Kidney glomerular epithelial cell (primary cell): ENCODE data around the gene SPINDOC.
"Not testable (repeated sequence)": the region's sequence is repeated elsewhere in the genome, so short reads cannot be mapped to it uniquely, and the experiment has no call there.

ENCODE experiments used
- DNase-seq: peaks from one replicate; lab custom pipeline; 2025; lab: John Stamatoyannopoulos, UW

The SPINDOC gene

DNA sequence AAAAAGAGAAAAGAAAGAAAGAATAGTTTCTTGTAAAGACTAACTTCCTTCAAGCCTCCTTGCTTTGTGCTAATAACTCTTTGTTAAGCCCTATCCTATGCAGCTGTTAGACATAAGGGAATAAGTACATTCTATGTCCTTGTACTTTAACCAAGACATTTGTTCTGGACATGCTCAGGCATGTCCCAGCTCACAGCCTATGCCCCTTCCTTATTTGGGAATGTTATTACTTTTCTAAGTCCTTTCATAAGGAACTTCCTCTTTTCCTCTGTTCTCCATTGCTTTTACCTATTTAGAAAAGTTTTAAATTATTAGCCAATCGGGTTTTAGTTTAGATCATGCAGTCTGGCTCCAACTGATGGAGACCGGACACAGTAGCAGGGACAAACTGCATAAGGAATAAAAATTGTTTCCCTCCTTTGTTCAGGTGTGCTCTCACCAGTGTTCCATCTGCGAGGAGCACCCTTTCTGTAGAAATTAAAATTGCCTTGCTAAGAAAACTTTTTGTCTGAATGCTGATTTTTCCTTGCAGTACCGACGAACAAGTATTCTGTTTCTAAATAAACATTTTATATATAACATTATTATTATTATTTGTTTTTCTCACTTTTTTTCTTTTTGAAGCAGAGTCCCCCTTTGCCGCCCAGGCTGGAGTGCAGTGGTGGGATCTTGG lies 21.6 kb upstream of the SPINDOC start:
- no peak for DNase-seq

DNA sequence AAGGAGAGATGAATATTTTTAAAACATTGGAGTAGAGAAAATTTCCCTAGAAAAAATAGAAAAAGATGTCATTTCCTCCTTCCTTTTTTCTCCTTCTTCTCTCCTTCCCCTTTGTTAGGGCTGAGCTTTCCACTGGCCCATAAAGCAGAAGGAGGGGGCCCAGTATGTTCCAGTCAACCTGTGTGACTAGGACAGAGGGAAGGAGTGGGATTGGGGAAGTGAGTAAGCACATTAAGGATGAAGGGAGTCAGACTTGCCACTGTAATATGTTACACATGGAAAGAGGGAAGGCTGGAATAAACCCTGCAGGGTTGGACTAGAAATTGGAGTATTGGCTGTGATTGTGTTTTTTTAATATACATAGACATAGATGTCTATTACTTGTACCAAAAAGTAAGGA lies 20.1 kb upstream of the SPINDOC start:
- no peak for DNase-seq

DNA sequence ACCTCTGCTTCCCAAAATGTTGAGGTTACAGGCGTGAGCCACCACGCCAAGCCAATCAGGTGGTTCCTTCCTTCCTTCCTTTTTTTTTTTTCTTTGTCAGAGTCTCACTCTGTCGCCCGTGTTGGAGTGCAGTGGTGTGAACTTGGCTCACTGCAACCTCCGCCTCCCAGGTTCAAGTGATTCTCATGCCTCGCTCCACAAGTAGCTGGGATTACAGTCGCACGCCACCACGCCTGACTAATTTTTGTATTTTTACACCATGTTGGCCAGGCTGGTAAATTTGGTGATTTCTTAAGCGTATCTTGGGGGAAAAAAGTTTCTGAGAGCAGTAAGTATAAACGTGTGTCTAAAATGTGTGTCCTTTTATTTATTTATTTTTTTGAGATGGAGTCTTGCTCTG lies 18.2 kb upstream of the SPINDOC start:
- no peak for DNase-seq

DNA sequence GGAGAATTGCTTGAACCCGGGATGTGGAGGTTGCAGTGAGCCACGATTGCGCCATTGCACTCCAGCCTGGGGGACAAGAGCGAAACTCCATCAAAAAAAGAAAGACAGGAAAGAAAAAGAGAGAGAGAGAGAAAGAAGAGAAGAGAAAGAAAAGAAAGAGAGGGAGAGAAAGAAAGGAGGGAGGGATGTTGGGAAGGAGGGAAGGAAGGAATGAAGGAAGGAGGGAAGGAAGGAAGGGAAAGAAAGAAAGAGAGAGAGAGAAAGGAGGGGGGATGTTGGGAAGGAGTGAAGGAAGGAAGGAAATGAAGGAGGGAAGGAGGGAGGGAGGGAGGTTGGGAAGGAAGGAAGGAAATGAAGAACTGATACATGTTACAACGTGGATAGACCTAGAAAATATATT lies 12.3 kb upstream of the SPINDOC start:
- no peak for DNase-seq

DNA sequence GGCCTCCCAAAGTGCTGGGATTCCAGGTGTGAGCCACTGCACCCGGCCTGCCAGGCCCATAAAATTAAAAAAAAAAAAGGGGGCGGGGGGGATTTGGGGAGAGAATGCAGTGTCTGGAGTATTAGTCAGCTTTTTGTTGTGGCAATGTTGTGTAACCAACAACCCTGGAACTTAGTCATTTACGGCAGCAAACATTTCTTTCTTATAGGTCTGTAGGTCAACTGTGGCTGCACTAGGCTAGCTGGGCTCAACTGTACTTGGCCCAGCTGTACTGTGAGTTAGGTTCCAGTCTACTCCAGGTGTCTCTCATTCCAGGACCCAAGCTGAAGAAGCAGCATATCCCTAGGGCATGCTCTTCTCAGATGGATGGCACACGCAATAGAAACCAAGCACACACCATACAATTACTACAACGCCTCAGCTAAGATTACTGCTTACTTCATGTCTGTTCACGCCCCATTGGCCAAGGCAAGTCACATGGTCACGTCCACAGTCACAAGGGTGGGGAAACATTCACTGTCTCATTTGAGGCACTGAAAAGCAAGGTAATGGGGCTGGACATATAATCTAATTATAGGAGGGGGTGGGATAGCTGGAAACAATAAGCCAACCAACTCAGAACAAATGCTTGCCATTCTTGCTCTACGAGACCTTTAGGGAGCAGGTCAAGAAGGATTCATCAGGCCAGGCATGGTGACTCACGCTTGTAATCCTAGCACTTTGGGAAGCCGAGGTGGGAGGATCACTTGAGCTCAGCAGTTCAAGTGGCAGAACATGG lies 10.4 kb upstream of the SPINDOC start:
- peak; percentile 31 for DNase-seq

DNA sequence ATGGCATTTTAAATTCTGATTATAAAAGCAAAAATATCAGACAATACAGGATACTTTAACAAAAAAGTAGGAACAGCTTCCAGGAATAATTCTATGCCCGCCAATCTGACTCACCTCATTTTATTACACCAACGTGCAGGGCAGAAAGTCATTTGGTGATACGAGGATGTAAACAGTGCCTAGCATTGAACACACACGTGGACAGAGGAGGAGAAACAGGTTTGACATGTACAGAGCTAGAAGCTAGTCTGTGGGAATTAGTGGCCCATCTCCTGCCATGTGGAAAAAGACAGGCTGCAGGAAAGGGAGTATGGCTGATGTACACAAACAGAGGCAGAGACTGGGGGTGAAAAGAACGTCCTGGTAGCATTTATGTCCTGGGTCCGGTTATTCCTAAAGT lies 9.0 kb upstream of the SPINDOC start:
- DNase-seq, result no peak

DNA sequence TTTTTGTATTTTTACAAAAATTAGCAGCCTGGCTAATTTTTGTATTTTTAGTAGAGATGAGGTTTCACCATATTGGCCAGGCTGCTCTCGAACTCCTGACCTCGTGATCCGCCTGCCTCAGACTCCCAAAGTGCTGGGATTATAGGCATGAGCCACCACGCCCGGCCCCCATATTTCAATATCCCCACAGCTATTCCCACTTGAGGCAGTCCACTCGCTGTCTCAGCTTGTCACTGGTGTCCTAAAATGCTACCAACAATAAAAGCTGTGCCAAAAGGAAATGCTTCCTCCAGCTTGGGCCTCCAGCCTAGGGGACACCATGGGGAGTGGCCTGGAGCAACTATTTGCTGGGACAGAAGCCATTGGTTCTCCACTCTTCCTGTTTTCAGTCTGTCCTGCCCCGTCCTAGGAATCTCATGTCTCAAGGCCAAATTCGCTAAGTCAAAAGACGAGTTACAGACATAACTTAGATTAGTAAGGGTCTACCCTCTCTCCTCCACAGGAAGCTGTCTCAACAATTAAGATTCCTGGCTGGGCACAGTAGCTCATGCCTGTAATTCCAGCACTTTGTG lies 7.3 kb upstream of the SPINDOC start:
- DNase-seq, result no peak

DNA sequence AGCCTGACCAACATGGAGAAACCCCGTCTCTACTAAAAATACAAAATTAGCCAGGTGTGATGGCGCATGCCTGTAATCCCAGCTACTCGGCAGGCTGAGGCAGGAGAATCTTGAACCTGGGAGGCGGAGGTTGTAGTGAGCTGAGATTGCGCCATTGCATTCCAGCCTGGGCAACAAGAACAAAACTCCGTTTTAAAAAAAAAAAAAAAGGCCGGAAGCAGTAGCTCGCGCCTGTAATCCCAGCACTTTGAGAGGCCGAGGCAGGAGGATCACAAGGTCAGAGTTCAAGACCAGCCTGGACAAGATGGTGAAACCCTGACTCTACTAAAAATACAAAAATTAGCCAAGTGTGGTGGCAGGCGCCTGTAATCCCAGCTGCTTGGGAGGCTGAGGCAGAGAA lies 2.9 kb upstream of the SPINDOC start:
- DNase-seq, result not testable (repeated sequence)

DNA sequence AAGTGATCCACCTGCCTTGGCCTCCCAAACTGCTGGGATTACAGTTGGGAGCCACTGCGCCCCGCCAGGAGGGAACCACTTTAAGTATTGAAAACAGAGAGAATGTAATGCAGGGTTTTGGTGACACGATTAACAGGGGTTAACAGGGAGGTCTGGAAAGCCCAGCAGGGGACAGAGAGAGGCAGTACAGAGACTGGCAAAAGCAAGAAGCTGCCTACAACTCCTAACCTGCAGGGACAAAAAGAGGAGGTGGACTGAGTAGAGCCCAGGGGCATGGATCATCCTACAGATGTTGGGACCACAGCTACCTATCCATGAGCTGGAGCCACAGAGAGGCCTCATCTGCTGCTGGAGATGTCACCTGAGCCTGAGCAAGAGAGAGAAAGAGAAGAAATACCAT lies 1.7 kb upstream of the SPINDOC start:
- DNase-seq, result no peak

DNA sequence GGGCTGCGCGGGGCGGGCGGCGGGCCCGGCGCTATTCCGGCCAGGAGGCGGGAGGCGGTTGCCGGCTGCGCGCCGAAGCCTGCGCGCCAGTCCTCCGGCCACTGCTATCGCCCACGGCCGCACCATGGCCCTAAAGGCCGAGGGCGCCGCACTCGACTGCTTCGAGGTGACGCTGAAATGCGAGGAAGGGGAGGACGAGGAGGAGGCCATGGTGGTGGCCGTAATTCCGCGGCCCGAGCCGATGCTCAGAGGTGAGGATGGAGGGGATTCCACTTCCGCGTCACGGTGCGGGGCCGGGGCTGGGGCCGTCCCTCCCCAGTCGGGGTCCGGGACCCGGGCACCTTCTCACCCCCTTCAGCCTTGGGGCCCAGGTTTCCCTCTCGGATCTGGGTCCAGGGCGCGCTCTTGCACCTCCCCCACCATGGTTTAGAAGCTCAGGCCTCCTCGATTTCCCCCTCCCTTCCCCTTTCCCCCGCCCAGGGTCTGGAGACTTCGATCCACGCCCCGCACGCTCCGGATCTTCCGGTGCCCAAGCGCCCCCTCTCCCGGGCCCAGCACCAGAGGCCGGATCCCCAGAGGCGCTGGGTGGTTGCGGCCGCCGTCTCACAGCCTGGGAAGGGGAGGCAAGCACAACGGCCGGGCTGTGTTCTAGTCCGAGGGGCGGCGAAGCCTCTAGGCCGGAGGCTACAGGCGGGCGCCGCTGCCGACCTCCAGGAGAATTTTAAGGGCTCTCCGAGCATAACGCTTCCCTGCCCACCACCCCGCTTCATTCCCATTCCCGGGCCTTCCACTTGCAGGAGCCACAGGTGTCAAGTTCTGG lies 517 bp downstream of the SPINDOC start:
- DNase-seq, result no peak

DNA sequence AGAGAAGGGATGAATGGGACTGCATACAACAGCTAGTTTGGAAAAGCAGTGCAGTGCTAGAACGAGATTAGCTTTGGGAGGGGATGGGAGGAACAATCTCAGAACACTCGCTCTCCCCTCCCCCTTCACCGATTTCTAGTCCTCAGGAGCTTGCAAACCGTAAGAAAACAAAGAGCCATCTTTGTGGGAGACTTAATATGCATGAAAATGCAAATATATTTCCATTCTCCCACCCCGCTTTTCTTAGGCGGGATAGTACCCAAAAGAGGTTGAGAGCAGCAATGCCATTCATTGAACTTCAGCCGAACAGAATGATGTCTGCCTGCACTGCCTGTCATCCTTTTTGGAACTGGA lies 1.1 kb downstream of the SPINDOC start:
- no peak for DNase-seq

DNA sequence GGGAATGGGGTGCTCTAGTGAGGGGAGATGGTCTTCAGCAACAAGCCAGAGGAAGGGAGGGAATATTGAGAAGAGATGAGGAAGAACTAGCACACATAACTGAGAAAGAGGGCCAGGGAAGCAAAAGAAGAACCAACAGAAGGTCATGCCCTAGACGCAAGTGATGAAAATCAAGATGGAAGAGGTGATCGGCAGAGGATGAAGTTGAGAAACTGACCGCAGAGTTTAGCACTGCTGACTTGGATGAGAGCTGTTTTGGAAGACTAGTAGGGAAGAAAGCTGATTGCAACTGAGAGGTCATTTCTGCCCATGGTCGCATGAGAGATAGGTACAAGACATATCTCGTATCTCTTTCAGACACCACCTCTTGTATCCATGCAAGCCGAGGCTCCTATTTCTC lies 2.9 kb downstream of the SPINDOC start:
- DNase-seq, result no peak

DNA sequence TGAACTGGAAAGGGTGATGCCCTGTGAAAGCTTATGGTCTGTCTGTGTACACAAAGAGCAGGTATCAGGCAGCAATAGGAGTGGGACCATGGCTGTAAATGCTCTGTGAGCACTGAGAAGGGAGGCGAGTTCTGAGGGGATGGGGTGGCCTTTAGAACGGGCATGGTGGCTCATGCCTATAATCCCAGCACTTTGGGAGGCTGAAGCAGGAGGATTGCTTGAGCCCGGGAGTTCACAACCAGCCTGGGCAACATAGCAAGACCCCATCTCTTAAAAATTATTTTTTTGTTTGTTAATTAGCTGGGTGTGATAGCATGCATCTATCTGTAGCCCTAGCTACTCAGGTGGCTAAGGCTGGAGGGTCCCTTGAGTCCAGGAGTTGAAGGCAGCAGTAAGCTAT lies 3.5 kb downstream of the SPINDOC start:
- DNase-seq, result no peak

DNA sequence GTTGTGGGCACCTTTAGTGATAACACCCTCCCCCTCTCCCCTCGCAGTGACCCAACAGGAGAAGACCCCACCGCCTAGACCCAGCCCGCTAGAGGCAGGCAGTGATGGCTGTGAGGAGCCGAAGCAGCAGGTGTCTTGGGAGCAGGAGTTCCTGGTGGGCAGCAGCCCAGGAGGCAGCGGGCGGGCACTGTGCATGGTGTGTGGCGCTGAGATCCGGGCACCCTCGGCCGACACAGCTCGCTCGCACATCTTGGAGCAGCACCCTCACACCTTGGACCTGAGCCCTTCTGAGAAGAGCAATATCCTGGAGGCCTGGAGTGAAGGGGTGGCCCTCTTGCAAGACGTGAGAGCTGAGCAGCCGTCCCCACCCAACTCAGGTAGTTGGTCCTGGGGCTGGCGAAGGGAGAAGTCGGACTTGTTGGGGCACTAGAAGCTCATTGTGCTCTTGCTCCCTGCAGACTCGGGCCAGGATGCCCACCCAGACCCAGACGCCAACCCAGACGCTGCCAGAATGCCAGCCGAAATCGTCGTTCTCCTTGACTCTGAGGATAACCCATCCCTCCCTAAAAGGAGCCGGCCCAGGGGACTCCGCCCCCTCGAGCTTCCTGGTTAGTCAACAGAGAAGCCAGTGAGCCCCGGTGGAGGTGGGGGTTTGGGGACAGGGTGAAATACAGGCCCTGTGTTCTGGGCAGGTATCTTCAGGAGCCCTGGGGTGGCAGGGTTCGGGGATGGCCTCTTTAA lies 4.7 kb downstream of the SPINDOC start:
- DNase-seq, result no peak

DNA sequence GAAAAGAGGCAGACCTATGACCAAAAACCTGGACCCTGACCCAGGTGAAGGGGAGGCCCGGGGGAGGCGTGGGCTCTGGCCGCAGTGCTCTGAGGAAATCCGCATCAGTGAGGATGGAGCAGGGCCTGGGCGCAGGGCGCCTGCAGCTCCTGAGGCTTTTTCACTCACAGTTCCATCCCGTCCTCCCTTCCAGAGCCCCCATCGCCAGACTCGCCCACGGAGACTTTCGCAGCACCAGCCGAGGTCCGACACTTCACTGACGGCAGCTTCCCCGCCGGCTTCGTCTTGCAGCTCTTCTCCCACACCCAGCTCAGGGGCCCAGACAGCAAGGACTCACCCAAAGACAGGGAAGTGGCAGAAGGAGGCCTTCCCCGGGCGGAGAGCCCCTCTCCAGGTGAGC lies 5.4 kb downstream of the SPINDOC start:
- DNase-seq, result no peak

DNA sequence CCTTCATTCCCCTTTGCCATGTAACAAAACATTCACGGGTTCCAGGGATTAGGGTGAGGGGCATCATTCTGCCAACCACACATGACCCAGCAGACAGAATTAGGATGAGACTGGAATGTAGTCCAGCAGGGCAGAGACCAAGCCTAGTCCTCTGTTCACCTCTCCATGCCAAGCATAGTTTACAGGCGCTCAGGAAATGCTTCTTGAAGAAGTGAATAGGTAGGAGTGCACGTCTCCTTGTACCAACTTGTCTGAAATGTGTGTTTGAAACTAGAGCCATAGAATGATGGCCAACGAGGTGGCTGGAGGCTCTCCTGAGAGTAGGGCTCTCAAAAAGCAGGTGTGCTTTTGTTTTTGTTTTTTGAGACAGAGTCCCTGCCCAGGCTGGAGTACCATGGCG lies 8.2 kb downstream of the SPINDOC start:
- DNase-seq, result no peak

DNA sequence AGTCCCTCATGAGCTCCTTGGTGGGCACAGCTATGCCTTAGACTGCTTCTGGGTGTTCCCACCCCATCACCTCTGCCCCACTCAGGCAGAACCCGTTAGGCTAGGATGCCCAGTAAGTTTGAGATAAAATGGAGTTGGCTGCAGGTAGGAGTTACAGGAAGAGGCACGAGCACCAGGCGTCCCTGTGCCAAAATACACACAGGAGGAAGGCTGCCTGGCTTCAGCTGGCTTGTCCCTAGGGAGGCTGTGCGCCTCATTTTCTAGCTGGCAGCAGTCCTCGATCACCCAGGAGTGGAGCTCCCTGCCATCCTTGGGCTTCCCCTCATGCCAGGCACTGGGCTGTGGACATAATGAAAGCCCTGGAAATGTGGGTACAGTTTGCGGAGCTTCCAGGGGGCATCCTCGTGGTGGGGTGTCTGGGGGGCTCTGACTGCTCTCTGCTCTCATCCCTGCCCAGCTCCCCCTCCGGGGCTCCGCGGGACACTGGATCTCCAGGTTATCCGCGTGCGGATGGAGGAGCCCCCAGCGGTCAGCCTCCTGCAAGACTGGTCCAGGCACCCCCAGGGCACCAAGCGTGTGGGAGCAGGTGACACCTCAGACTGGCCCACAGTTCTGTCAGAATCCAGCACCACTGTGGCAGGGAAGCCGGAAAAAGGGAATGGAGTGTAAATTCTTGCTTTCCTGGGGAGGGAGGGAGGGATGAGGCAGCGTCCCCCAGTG lies 13.4 kb downstream of the SPINDOC start:
- DNase-seq, result no peak

DNA sequence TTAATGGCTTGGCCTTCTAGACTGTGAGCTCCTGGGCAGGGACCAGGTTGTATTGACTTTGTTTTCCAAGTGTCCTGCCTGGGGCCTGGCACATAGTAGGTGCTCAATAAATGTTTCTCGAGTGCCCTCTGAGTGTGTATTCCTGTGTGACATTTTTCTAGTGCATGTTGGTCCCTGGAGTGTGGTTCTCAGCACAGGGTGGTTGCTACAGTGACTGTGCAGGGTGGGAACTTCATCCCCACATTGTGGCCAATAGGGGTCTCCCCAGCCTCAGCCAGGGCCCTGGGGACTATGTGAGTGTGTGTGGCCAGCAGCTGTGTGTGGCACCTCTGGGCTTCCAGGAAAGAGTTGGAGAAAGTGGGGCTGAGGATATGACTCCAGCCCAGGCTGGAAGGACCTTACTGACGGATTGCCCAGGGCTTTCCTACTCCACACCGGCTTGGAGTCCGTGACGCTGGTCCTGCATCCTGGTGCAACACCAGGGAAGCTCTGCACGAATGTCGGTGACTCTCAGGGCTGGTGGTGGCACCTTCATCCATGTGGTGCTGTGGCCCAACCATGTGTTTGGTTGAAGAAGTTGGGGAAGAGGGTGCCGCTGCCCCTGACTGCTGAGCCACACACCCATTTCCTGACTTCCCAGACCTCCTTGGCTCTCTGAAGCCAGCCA lies 16.7 kb downstream of the SPINDOC start:
- no peak for DNase-seq

DNA sequence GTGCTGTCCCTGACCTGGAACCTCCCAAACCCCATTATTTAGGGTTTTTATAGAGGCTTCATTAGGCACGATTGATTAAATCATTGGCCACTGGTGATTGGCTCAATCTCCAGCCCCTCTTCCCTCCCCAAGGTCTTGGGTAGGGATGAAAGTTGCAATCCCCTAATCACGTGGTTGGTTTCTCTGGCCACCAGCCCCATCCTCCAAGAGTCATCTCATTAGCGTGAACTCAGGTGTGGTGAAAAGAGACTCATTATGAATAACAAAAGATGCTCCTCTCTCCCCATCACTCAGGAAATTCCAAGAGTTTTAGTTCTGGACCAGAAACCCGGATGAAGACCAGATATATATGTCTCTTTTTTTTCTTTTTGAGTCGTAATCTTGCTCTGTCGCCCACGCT lies 18.1 kb downstream of the SPINDOC start:
- DNase-seq, result no peak

DNA sequence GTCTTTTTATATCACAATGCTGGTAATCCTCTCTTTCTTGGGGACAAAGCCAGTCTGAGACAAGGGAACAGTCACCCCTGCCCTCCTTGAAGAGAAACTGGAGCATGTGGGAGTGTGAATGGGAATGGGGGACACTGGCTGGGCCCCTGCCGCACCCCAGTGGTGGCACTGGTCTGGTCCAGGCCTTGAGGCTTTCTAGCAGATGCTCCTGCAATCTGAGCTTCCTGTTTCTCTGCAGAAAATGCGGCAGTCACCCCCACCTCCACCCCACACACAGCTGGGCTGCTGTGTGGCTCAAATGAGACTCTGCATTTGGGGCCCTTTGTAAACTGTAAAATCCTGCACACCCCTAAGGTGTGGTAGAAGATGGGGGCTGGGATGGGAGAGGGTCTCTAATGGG lies 19.1 kb downstream of the SPINDOC start:
- no peak for DNase-seq

DNA sequence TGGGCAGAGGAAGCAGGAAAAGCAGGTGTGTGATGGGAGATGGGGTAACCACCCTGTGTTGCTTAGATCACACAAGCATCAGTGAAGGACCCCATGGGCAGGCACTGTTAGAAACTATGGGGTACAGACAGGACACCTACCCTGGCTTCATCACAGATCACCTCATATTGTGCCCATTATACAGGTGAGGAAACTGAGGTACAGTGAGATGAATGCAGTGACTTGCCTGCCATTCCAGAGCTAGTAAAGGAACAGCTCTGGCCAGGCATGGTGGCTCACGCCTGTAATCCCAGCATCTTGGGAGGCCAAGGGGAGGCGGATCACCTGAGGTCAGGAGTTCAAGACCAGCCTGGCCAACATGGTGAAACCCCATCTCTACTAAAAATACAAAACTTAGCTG lies 19.8 kb downstream of the SPINDOC start:
- DNase-seq, result no peak
